GM21360 (cell line): ENCODE measurements around the gene ACACA.

Experiments used
- ATAC-seq: cut with Tn5 transposase; IDR thresholded peaks from one replicate; pipeline ENCODE4 v1.9.1; 2021; ENCODE audit warnings: mild to moderate bottlenecking, moderate library complexity; ENCODE audit not compliant: unreplicated experiment

Gene ACACA

GRCh38 chr17:37399265-37399803 is 7.3 kb downstream of the ACACA start:
- no peak for ATAC-seq

DNA sequence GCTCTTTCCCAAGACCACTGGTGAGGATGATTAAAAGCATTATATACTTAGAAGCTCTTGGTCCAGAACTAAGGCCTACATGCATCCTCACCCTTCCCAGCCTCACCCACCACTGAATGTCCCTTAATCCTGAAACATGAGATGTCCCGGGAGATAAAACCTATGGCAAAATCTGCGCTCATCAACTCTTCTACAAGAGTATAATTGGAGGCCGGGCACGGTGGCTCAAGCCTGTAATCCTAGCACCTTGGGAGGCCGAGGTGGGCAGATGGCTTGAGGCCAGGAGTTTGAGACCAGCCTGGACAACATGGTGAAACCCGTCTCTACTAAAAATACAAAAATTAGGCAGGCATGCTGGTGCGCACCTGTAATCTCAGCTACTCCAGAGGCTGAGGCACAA is 13.3 kb downstream of the ACACA start:
- no peak for ATAC-seq

DNA sequence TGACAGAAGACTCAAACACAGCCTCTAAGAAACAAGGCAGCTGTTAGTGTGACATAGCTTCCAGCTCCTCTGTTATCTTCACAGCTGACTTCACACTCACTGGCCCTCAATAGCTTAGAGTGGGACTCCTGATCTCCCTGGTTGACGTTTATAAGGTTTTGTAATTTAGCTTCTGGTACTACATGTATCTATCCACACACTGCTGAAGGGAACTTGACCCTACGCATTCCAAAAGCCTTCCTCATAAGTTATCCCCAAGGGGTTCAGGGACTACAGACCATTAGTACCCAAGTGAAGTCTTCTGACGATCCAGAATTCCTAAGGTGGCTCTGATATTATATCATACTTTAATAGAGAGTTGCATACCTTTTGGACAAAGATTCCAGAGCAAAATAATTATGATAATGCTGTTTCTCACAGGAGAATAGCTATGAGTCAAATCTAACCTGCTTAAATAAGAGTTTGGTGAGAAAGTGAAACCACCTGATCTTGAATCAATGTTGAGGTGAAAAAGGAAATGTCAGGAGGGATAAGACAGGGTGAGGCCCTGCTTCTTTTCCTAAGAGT is 14.5 kb downstream of the ACACA start:
- no peak for ATAC-seq

DNA sequence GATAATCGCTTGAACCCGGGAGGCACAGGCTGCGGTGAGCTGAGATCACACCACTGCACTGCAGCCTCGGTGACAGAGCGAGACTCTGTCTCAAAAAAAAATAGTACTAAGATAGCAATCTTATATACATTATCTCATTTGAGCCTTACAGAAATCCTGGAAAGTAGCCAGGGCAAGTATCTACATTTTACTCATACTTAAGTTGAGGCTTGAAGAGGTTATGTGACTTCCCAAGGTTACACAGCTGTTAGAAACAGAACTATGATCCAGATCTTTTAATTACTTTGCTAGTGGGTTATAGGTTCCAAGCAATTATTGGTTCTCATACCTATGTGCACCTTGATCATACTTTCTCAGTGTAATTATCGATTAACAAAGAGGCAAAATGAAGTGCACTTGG is 15.5 kb downstream of the ACACA start:
- no peak for ATAC-seq

DNA sequence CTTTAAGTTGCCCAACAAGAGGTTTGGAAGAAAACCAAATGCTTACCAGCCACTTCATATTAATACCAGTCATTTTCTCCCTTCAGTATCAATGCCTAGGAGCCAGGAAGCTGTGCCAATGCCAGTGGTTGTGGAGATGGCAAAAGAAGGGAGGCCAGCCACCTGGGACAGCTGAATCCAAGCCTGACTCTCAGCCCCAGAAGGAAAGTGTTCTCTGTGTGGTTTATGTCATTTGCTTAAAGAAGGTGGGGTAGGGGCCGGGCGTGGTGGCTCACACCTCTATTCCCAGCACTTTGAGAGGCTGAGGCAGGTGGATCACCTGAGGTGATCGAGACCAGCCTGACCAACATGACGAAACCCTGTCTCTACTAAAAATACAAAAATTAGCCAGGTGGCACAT is 17.5 kb downstream of the ACACA start:
- no peak for ATAC-seq

DNA sequence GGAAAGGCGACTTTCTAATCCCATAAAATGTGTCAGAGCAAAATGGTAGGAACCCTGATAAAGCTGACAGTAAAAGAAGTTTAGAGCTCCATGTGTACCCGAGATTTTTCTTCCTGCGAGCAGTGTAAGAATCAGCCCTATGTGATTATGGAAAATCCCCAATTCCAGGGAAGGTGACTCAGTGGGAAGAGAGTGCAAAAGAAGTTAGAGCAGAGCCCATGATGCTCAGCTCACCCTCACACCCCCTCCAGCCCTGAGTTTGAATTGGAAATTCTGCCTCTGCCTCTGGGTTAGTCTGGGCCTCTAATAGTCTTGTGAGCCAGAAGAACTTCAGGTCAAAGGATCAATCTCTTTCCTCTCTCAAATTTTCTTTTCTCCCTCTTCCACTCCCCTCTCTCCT is 18.4 kb downstream of the ACACA start:
- no peak for ATAC-seq

- ATAC-seq = no peak
Measured at GRCh38 chr17:37386462-37386861, 20.2 kb downstream of the ACACA start.

DNA sequence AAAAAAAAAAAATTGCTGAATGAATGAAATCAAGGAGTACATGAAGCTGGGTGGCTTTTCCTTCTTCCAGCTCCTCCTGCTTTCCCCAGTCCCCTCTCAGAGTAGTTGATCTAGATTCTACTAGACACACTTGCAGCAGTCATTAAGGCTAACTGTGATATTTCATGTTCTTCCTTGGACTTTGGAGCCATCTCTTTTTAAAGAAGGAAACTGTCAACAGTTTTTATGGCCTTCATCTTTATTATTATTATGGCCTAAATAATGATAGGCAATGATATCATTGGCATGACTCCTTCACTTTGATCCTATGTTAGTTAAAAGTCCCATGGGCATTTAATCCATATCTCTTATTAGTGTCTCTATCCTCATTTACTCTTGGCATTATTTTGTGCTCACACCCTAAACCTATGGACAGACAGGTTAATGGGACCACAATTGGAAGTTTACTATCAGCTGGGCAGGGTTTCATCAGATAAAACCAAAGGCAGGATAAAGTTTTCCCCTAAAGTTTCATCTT is 21.1 kb downstream of the ACACA start:
- ATAC-seq = no peak

- no peak for ATAC-seq
Measured at GRCh38 chr17:37384560-37385149, 22.0 kb downstream of the ACACA start.

DNA sequence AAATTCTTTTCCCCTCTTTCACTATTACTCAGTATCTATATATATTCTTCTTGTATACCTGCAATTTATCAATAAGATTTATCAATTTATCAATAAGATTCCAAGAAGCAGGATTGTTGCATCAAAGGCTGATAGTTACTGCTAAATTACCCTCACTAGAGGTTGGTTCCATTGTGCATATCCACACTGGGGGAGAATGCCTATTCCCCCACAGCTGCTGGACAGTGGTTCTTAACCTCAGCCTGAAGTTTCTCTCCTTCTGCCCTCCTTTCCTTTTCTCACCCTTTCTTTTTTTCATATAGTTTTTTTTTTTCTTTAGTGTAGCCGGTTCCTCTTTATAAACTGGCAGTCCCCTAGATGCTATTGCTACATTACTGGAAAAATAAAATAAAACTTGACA is 24.6 kb downstream of the ACACA start:
- no peak for ATAC-seq

DNA sequence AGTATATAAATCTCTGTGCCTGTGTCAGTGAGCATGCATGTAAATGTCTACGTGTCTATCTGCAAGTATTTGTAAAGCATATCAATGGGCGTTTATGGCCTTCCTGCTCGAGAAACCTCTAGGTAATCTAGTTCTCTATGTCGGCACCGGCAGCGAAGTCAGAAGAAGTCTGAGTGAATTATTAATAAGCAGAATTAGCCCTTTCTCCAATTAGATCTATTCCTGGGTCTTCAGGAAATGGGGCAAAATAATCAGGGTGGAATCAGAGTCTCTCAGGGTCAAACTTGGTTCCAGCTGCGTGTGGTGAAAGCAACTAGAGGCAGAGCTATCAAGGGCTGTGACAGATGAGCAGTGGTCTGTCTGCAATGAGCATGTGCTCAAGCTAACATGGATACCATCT is 30.9 kb downstream of the ACACA start, which contains the start of gene C17orf78:
TSS of gene C17orf78 (plus strand) at position 280 of the 400 bp plus-strand sequence. CDS start at position 388, 108 bp downstream.
- ATAC-seq = no peak

- no peak for ATAC-seq
Measured at GRCh38 chr17:37373530-37374159, 33.0 kb downstream of the ACACA start.

DNA sequence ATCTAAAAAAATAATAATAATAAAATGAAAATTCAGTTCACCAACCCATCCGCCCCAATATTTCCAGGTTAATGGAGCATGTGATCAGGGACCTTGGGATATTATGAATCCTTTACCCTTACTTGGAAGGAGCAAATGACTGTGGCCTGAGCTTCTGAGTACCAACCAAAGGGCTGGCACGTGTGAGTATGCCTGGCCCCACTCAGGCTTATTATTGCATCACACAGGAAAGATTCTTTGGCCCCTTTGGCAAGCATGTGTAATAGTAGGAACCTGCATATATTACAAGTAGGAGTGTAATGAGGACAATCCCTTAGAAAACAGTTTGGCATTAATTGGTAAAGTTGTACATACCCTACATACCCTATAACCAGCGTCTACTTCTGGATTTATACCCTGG is 38.1 kb downstream of the ACACA start:
- ATAC-seq = no peak

- no peak for ATAC-seq
Measured at GRCh38 chr17:37365589-37365988, 41.0 kb downstream of the ACACA start.

DNA sequence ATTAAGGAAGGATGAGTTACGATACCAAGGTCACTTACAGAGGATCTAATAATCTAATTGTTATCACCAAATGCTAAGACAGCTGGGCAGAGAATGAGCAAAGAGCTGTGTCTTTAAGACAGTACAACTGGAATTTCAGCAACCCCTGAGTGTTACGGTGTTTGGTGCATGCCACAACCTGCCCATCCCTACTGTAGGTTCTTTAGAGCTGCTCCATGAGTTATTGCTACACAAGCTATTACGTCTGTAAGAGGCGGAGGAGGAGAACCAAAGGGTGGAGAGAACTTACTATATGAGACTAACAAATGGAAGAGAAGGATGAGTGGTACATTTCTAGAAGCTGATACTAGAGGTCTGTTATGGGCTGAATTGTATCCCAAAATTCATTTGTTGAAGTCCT is 45.1 kb downstream of the ACACA start:
- no peak for ATAC-seq

DNA sequence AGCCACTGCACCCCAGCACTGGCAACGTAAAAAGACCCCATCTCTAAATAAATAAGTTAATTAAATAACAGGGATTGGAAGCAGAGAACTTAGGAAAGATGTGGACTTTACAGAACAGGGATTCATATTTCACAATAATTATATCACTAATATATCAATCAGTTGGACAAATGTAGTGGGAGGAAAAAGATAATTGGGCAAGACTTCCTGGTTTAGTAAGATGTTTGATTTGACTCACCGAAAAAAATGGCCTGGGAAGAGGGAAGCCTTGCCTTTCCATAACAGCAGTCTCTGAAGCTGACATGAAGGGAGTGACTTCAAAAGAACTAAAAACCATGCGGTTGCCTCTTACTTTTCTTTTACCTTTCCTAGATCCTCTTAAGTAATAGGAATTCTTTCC is 46.0 kb downstream of the ACACA start:
- no peak for ATAC-seq

- no peak for ATAC-seq
Measured at GRCh38 chr17:37359682-37360188, 46.9 kb downstream of the ACACA start.

DNA sequence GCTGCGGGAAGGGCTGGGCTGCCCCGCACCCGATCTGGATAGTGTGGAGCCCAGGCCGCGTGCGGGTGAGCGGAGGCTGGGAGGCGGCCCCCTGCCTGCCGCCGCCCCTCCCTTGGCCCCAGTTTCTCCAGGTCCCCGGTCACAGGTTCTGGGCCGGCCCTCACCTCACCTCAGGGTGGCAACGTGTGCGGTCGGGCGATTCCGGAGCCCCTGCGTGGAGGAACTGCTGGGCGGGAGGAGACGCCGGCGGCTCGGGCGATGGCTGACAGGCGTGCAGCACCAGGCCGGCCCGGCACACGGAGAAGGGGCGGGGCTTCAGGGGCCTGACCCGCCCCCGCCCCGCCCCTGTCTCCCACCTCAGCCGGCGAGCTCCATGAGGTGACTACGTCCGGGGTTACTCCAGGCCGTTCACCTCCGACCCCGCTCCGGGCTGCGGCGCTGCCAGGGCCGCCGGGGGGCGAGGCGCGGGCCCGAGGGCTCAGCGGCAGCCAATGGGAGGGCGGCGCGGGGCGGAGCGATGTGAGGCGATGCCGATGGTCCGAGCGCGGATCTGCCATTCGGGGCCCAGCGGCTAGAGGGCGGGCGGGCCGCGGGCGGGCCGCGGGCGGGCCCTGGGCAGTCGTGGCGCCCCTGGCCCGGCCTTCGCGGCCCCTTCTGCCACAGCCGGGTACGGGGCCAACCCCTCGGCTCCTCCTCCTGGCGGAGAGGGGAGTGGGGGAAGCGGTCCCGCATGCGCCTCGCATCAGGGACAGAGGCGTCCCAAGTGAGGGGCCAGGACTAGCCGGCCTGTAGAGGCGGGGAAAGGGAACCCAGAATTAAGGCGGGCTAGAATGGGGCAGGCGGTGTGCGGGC is 47.6 kb downstream of the ACACA start:
- peak; percentile 90 for ATAC-seq

DNA sequence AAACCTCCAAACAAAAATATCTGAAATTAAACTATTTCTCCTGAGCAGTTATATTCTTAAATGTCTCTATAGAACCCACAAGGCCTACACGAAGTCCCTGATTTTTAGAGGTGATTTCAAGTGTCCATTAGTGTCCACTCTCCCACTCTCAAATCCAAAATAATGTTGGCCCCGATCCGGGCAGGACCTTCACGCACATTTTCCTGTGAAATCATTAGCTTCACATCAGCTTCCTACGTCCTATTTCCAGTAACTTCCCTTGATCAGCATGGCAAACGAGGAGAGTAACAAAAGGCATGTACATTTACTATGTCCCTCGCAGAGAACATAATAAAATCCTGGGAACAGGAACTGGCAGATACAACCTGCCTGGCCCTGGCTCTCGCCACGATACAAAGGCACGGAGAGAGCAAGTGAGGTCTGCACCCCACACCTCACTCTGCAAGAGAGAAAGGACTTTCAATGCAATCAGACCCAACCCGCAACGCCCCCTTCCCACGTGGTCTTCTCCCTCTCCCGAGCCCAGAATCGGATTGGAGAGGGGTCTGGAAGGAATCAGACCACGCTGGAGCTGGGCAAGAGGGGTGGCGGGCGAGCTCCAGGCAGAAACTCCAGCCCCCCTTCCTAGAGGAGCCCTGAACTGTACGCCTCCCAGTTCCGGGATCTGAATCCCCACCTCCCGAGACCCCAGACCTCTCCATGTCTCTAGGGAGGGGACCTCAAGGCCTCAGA is 48.4 kb downstream of the ACACA start:
- no peak for ATAC-seq
